SU-DHL-6 (cell line): ENCODE data around the gene NEU1.
"Not testable (repeated sequence)": the region's sequence is repeated elsewhere in the genome, so short reads cannot be mapped to it uniquely, and the experiment has no call there.

ENCODE experiments used
- H2AFZ ChIP-seq: fragments of 200-600 bp; sonication (generic); 2 replicates; pipeline ENCODE4 v1.6.1; 2014; ENCODE audit warnings: low read depth, mild to moderate bottlenecking, moderate library complexity, mixed read lengths, antibody characterized with exemption, low read length; ENCODE audit not compliant: severe bottlenecking
- H3F3A ChIP-seq: fragments of 200-600 bp; shearing (Covaris generic); 2 replicates; pipeline ENCODE4 v1.6.0; 2016; ENCODE audit warnings: antibody characterized with exemption, mild to moderate bottlenecking; ENCODE audit not compliant: insufficient read depth
- H3K27ac ChIP-seq: fragments of 200-600 bp; sonication (generic); 2 replicates; pipeline ENCODE4 v1.5.1; 2016; ENCODE audit warnings: low read depth, mild to moderate bottlenecking, low read length, moderate library complexity, mixed read lengths
- H3K27me3 ChIP-seq: fragments of 200-600 bp; sonication (generic), shearing (Covaris generic); 2 replicates; pipeline ENCODE4 v1.6.0; 2014; ENCODE audit warnings: mild to moderate bottlenecking, low read length
- H3K36me3 ChIP-seq: fragments of 200-600 bp; sonication (generic); 2 replicates; pipeline ENCODE4 v1.6.1; 2014; ENCODE audit warnings: mild to moderate bottlenecking, low read length, mixed read lengths
- H3K4me2 ChIP-seq: fragments of 300-600, 200-600 bp; shearing (Covaris generic), sonication (generic); 2 replicates; pipeline ENCODE4 v1.6.0; 2014; ENCODE audit warnings: low read length, low read depth, mild to moderate bottlenecking; ENCODE audit not compliant: poor library complexity, severe bottlenecking
- H3K4me3 ChIP-seq: fragments of 200-600 bp; sonication (generic); 2 replicates; pipeline ENCODE4 v1.5.1; 2014; ENCODE audit warnings: antibody characterized with exemption, low read length, mild to moderate bottlenecking, mixed read lengths; ENCODE audit not compliant: insufficient read depth, poor library complexity, severe bottlenecking
- H3K79me2 ChIP-seq: fragments of 200-600 bp; sonication (generic); 2 replicates; pipeline ENCODE4 v1.6.1; 2014; ENCODE audit warnings: mild to moderate bottlenecking, low read length, moderate library complexity; ENCODE audit not compliant: insufficient read depth
- H3K9ac ChIP-seq: fragments of 200-600 bp; sonication (generic); 2 replicates; pipeline ENCODE4 v1.7.0; 2014; ENCODE audit warnings: mild to moderate bottlenecking, low read length
- H3K9me2 ChIP-seq: fragments of 200-600 bp; sonication (generic); replicated peaks from 2 replicates; pipeline ENCODE4 v1.6.1; 2014; ENCODE audit warnings: low read length; ENCODE audit not compliant: insufficient read depth
- H3K9me3 ChIP-seq: fragments of 200-600 bp; sonication (generic); 2 replicates; pipeline ENCODE4 v1.6.1; 2014; ENCODE audit warnings: low read length, mixed read lengths; ENCODE audit not compliant: insufficient read depth
- H4K20me1 ChIP-seq: fragments of 200-600 bp; sonication (generic); 2 replicates; pipeline ENCODE4 v1.6.1; 2014; ENCODE audit warnings: low read depth, mild to moderate bottlenecking, antibody characterized with exemption, low read length, moderate library complexity, mixed read lengths
- EZH2phosphoT487 ChIP-seq: fragments of 200-600 bp; sonication (generic), shearing (Covaris generic); conservative IDR thresholded peaks from 2 replicates; pipeline ENCODE4 v1.6.1; 2018; ENCODE audit warnings: mild to moderate bottlenecking, antibody characterized with exemption, low read length, moderate library complexity, mixed read lengths
- TF ChIP-seq, protein P1 (sequence below): fragments of 200-600 bp; sonication (generic); IDR thresholded peaks from one replicate; pipeline ENCODE4 v1.5.1; 2017; ENCODE audit warnings: antibody characterized with exemption, mild to moderate bottlenecking, low read length, moderate library complexity; ENCODE audit not compliant: insufficient read depth, poor library complexity, severe bottlenecking

Gene NEU1

DNA sequence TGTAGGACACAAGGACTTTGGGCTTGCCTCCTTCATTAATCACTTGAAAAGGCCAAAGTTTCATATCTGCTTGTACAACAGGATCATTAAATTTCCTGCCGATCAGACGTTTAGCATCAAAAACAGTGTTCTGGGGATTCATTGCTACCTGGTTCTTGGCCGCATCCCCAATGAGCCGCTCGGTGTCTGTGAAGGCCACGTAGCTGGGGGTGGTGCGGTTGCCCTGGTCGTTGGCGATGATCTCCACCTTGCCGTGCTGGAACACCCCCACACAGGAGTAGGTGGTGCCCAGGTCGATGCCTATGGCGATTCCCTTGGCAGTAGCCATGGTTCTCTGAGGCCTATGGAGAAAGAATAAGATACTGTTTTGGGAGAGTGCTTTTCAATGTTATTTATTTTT is 51.0 kb downstream of the NEU1 start:
- Histone ChIP-seq H3K9me3 (no peaks in the 10 kb centered on the region), H3K36me3 (no peaks in the 10 kb centered on the region), H3K9ac (no peak overlapping the region), H3F3A (peaks cover 9% of the 10 kb centered on the region), H4K20me1 (no peaks in the 10 kb centered on the region), H3K4me2 (no peak overlapping the region), H3K79me2 (peaks cover under 1% of the 10 kb centered on the region; the same call in 1 of the 2 replicates), H3K4me3 (no peak overlapping the region), H2AFZ (no peak overlapping the region), H3K27me3 (no peaks in the 10 kb centered on the region), H3K27ac (no peak overlapping the region), H3K9me2 (no peaks in the 10 kb centered on the region)
- TF ChIP-seq, protein P1, sequence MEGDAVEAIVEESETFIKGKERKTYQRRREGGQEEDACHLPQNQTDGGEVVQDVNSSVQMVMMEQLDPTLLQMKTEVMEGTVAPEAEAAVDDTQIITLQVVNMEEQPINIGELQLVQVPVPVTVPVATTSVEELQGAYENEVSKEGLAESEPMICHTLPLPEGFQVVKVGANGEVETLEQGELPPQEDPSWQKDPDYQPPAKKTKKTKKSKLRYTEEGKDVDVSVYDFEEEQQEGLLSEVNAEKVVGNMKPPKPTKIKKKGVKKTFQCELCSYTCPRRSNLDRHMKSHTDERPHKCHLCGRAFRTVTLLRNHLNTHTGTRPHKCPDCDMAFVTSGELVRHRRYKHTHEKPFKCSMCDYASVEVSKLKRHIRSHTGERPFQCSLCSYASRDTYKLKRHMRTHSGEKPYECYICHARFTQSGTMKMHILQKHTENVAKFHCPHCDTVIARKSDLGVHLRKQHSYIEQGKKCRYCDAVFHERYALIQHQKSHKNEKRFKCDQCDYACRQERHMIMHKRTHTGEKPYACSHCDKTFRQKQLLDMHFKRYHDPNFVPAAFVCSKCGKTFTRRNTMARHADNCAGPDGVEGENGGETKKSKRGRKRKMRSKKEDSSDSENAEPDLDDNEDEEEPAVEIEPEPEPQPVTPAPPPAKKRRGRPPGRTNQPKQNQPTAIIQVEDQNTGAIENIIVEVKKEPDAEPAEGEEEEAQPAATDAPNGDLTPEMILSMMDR, result no peak
- TF ChIP-seq EZH2phosphoT487, result no peak

DNA sequence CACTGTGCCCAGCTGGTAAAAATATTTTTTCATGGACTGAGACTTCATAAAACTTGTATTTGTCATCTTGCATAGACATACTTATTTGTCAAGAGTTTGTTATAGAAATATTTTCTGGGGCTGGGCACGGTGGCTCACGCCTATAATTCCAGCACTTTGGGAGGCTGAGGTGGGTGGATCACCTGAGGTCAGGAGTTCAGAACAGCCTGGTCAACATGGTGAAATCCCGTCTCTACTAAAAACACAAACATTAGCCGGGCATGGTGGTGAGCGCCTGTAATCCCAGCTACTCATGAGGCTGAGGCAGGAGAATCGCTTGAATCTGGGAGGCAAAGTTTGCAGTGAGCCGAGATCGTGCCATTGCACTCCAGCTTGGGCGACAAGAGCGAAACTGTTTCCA is 54.0 kb downstream of the NEU1 start:
- not testable (repeated sequence) for H4K20me1 ChIP-seq, H3K36me3 ChIP-seq, H3K9ac ChIP-seq, H2AFZ ChIP-seq, H3K9me3 ChIP-seq, H3K27me3 ChIP-seq, H3K9me2 ChIP-seq, H3K4me3 ChIP-seq, H3K4me2 ChIP-seq, H3K27ac ChIP-seq
- H3K79me2 ChIP-seq, result peaks cover 27% of the 10 kb centered on the region
- peaks cover 14% of the 10 kb centered on the region for H3F3A ChIP-seq
